DOHH2 (cell line): ENCODE data around the gene STRN.

Experiments used
- H3F3A ChIP-seq: fragments of 200-600 bp; sonication (generic), shearing (Covaris generic); 2 replicates; pipeline ENCODE4 v1.6.0; 2016; ENCODE audit warnings: antibody characterized with exemption, mild to moderate bottlenecking; ENCODE audit not compliant: control insufficient read depth, insufficient read depth
- H3K27ac ChIP-seq: fragments of 200-600 bp; sonication (generic); 2 replicates; pipeline ENCODE4 v1.5.1; 2014; ENCODE audit warnings: low read depth, mild to moderate bottlenecking, low read length, moderate library complexity
- H3K27me3 ChIP-seq: fragments of 200-600 bp; sonication (generic); 2 replicates; pipeline ENCODE4 v1.6.1; 2014; ENCODE audit warnings: mild to moderate bottlenecking, low read length, mixed read lengths; ENCODE audit not compliant: control insufficient read depth
- H3K36me3 ChIP-seq: fragments of 200-600 bp; sonication (generic); 2 replicates; pipeline ENCODE4 v1.6.1; 2014; ENCODE audit warnings: mild to moderate bottlenecking, low read length, moderate library complexity, mixed read lengths; ENCODE audit not compliant: control insufficient read depth
- H3K4me1 ChIP-seq: fragments of 200-600 bp; sonication (generic); 2 replicates; pipeline ENCODE4 v1.6.1; 2014; ENCODE audit warnings: mild to moderate bottlenecking, low read length, mixed read lengths; ENCODE audit not compliant: control insufficient read depth
- H3K4me2 ChIP-seq: fragments of 200-600 bp; sonication (generic); 2 replicates; pipeline ENCODE4 v1.6.0; 2014; ENCODE audit warnings: mild to moderate bottlenecking, low read length, moderate library complexity
- H3K4me3 ChIP-seq: fragments of 200-600 bp; sonication (generic); 2 replicates; pipeline ENCODE4 v1.5.1; 2014; ENCODE audit warnings: mild to moderate bottlenecking, low read length, mixed read lengths
- H3K79me2 ChIP-seq: fragments of 200-600 bp; sonication (generic); 2 replicates; pipeline ENCODE4 v1.6.1; 2014; ENCODE audit warnings: mild to moderate bottlenecking, low read length, mixed read lengths; ENCODE audit not compliant: control insufficient read depth
- H3K9me2 ChIP-seq: fragments of 200-600 bp; sonication (generic); replicated peaks from 2 replicates; pipeline ENCODE4 v1.6.1; 2014; ENCODE audit warnings: mild to moderate bottlenecking, low read length, mixed read lengths; ENCODE audit not compliant: control insufficient read depth
- H3K9me3 ChIP-seq: fragments of 200-600 bp; sonication (generic); 2 replicates; pipeline ENCODE4 v1.6.1; 2014; ENCODE audit warnings: antibody characterized with exemption, low read length, mixed read lengths; ENCODE audit not compliant: control insufficient read depth, insufficient read depth
- H4K20me1 ChIP-seq: fragments of 200-600 bp; sonication (generic); 2 replicates; pipeline ENCODE4 v1.6.0; 2014; ENCODE audit warnings: low read depth, mild to moderate bottlenecking, antibody characterized with exemption, low read length, moderate library complexity; ENCODE audit not compliant: control insufficient read depth, insufficient read depth
- CTCF ChIP-seq: fragments of 200-600 bp; sonication (generic); IDR thresholded peaks from one replicate; pipeline ENCODE4 v1.5.1; 2014; ENCODE audit warnings: antibody characterized with exemption, mild to moderate bottlenecking, low read depth, low read length; ENCODE audit not compliant: poor library complexity, severe bottlenecking
- EZH2phosphoT487 ChIP-seq: fragments of 200-600 bp; sonication (generic); IDR thresholded peaks from 2 replicates; pipeline ENCODE4 v1.6.1; 2017; ENCODE audit warnings: borderline replicate concordance, mild to moderate bottlenecking, antibody characterized with exemption, low read length, moderate library complexity, mixed read lengths

The STRN gene

GRCh38 chr2:36993841-36994620, 27.7 kb upstream of the STRN start:
- H3K9me3 ChIP-seq: no peaks in the 10 kb centered on the region
- no peaks in the 10 kb centered on the region for H3K79me2 ChIP-seq
- no peak for TF ChIP-seq CTCF
- no peak for TF ChIP-seq EZH2phosphoT487
- H4K20me1 ChIP-seq: no peaks in the 10 kb centered on the region
- H3K27ac ChIP-seq: no peak overlapping the region
- H3K9me2 ChIP-seq: no peaks in the 10 kb centered on the region
- 0 out of 2 replicates have a peak, but pooled peaks cover 6% of the 10 kb centered on the region for H3F3A ChIP-seq
- no peak overlapping the region for H3K4me3 ChIP-seq
- no peaks in the 10 kb centered on the region for H3K4me1 ChIP-seq
- H3K4me2 ChIP-seq: no peak overlapping the region
- H3K27me3 ChIP-seq: no peaks in the 10 kb centered on the region
- H3K36me3 ChIP-seq: peaks cover 8% of the 10 kb centered on the region

GRCh38 chr2:36988008-36988407, 21.7 kb upstream of the STRN start:
- Histone ChIP-seq H3K79me2 (no peaks in the 10 kb centered on the region), H3F3A (no peaks in the 10 kb centered on the region; the same call in 1 of the 2 replicates), H3K36me3 (peaks cover 5% of the 10 kb centered on the region; the same call in 1 of the 2 replicates), H3K4me2 (no peak overlapping the region), H3K4me3 (no peak overlapping the region), H3K27ac (no peak overlapping the region), H3K27me3 (no peaks in the 10 kb centered on the region), H3K4me1 (no peaks in the 10 kb centered on the region), H3K9me3 (no peaks in the 10 kb centered on the region), H3K9me2 (no peaks in the 10 kb centered on the region), H4K20me1 (no peaks in the 10 kb centered on the region)
- TF ChIP-seq CTCF (no peak), EZH2phosphoT487 (no peak)

- no peaks in the 10 kb centered on the region for H4K20me1 ChIP-seq
- H3K27me3 ChIP-seq: no peaks in the 10 kb centered on the region
- no peaks in the 10 kb centered on the region for H3K4me1 ChIP-seq
- H3K9me3 ChIP-seq: no peaks in the 10 kb centered on the region
- H3K4me2 ChIP-seq: no peak overlapping the region
- no peak overlapping the region for H3K4me3 ChIP-seq
- no peaks in the 10 kb centered on the region for H3K9me2 ChIP-seq
- no peak overlapping the region for H3K27ac ChIP-seq
- TF ChIP-seq EZH2phosphoT487: no peak
- TF ChIP-seq CTCF: no peak
- H3F3A ChIP-seq: no peaks in the 10 kb centered on the region; the same call in 1 of the 2 replicates
- no peaks in the 10 kb centered on the region for H3K79me2 ChIP-seq
- no peaks in the 10 kb centered on the region for H3K36me3 ChIP-seq
These were observed 16.1 kb upstream of the STRN start for GRCh38 chr2:36982467-36982866.
